HG03039 (cell line): ENCODE measurements around the gene HOXB13.

Experiments used
- ATAC-seq: cut with Tn5 transposase; IDR thresholded peaks from one replicate; pipeline ENCODE4 v1.9.1; 2021; ENCODE audit warnings: mild to moderate bottlenecking, moderate library complexity; ENCODE audit not compliant: unreplicated experiment

Gene HOXB13

DNA sequence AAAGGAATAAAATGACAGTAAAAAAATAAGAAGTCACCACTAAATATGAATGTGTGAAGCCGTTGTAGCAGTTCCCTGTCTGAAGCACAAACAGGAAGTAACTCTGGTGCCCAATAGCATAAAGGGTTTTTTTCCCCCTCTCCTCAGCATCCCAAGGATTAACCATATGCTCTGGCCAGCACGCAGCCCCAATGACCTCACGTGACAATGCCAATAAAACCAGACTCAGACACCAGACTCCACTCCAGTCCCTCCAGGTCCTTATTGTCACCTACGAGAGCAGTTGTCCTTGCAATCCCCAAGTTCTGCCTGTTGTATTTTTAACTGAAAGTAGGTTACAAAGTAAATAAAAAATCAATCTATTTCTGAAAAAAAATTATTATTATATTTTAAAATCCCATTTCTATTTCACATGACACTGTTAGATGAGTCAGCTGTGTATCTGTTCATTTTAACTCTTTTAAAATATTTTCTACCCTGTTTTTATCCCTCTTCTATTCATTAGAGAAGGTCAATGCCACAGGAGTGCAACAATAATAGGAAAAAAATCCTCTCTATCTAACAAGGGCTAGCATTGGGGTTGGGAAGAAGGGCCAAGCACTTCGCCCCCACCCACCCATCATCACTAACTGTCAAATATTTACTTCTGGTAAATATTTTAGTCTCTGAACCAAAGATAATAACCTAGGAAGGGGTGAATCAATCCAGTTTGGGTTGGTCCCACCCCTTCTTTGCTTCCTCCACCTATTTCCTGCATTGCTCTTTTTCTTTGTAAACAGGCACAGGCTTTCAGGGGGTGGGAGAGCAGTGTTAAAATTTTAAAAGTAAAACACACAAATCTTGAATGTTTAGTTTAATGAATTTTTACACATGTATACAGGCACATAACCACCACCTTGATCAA lies 12.8 kb downstream of the HOXB13 start:
- no peak for ATAC-seq

DNA sequence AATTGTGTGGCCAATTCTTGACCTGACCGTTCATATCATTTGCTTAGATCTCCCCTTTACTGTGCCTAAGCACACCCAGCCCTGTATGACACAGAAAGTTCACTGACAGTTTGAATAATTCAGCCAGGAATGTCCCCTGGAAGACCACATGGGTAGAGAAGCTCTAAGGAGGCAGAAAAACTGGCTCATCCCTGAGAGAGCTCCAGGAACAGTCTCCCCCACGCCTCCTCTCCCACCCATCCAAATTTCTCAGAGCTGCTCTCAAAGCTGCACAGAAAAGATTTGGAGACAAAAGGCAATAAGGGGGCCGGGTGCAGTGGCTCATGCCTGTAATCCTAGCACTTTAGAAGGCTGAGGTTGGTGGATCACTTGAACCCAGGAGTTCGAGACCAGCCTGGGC lies 17.4 kb downstream of the HOXB13 start:
- ATAC-seq: no peak

DNA sequence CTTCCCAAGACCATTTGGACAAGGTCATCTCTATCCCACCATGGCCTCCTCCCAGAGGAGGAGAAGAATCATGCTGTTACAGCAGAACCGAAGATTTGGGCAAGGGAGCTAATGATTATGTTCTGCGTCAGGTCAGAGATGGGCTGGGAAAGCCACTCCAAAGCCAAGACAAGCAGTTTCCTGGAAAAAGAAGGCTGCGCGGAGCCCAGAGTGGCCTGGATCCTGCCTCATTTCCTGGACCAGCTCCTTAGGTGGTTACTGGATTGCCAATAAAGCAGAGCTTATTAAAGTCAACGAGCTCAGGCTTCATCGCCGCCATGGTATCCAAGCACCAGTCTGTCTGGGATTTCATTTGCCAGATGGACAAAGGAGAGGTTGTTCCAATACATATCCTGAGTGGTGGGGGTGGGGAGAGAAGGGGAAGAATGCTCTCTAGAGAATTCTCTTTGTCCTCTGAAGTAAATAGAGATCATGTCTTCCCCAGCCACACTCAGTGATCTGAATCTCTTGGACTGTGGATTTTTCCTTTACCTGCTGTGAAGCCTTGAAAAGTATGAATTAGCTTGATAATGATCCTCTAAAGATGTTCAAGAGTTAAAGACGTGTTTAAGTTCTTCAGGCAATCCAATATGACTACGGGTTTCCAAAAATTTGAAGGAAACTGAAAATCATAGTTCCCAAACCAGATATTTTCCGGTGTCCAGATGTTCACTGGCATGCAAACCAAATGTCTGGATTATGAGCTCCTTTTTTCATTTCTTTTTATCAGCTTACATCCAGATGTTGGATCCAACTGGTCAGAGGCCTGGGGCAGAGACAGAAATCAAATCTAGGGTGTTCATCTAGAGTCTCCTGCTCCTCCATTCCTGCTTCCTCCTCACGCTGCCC lies 23.9 kb downstream of the HOXB13 start:
- ATAC-seq: no peak

DNA sequence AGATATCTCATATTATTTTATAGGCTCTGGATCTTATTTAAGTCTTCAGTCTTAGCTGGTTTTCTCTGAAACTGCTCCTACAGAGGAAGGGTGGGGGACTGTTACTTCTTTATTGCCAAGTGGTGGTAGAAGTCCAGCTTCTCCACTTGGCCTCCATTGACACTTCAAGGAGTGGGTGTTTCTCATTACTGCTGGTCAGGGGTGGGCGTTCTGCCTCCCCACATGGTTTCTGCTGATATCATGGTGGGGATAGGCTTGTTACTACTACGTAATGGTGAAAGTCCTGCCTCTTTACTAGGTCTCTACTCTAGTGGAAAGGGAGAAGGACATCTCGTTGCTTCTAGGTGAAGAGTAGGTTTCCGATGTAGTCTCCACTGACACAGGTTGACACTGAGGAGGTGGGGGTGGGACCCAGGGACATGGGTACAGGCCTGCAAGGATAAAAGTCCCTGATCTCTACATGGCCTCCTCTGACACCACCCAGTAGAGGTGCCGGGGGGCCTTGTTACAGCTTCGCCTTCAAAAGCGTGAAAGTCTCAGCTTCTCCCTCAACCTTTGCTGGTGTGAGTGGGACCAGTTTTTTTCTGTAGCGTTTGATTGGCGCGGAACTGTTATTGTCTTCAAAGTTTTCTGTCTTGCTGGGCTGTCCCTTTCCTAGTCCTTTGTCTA lies 26.6 kb downstream of the HOXB13 start:
- no peak for ATAC-seq

DNA sequence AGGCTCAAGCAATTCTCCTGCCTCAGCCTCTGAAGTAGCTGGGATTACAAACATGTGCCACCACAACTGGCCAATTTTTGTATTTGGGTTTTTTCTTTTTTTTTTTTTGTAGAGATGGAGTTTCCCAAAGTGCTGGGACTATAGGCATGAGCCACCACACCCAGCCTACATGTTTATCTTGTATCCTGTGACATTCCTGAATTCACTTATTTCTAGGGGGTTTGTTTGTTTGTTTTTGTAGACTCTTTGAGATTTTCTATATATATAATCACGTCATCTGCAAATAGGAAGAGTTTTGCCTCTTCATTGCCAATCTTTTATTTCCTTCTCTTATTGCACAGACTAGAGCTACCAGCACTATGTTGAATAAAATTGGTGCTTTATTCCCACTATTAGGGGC lies 35.4 kb downstream of the HOXB13 start:
- no peak for ATAC-seq

DNA sequence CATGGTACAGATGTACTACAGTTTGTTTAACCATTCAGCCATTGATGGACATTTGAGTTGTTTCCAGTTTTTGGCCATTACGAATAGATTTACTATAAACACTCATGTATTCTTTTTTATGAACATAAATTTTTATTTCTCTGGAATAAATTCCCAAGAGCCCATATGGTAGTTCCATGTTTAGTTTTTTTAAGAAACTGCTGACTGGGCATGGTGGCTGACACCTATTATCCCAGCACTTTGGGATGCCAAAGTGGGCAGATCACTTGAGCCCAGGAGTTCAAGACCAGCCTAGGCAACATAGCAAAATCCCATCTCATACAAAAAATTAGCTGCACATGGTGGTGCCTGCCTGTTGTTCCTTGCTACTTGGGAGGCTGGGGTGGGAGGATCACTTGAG lies 36.5 kb downstream of the HOXB13 start:
- ATAC-seq: no peak

DNA sequence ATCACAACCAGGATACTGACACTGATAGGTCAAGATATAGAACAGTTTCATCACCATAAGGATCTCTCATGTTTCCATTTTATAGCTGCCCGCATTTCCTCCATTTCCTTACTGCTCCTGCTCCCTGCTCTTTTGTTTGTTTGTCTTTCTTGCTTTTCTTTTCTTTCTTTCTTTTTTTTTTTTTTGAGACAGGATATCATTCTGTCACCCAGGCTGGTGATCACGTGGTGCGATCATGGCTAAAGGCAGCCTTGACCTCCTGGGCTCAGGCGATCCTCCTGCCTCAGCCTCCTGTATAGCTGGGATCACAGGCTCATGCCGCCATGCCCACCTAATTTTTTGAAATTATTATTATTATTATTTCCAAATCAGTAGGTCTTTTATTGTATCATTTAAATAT lies 37.9 kb downstream of the HOXB13 start:
- no peak for ATAC-seq

DNA sequence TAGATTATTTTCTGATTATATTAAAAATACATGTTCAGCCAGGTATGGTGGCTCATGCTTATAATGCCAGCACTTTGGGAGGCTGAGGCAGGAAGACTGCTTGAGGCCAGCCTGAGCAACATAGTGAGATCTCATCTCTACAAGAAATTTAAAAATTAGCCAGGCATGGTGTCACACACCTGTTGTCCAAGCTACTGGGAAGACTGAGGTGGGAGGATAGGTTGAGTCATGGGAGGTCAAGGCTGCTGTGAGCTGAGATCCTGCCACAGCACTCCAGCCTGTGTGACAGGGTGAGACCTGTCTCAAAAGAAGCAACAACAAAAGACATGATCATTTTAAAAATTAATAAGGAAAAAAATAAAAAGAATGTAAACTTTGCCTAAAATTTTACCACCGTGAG lies 46.9 kb downstream of the HOXB13 start:
- ATAC-seq: no peak

DNA sequence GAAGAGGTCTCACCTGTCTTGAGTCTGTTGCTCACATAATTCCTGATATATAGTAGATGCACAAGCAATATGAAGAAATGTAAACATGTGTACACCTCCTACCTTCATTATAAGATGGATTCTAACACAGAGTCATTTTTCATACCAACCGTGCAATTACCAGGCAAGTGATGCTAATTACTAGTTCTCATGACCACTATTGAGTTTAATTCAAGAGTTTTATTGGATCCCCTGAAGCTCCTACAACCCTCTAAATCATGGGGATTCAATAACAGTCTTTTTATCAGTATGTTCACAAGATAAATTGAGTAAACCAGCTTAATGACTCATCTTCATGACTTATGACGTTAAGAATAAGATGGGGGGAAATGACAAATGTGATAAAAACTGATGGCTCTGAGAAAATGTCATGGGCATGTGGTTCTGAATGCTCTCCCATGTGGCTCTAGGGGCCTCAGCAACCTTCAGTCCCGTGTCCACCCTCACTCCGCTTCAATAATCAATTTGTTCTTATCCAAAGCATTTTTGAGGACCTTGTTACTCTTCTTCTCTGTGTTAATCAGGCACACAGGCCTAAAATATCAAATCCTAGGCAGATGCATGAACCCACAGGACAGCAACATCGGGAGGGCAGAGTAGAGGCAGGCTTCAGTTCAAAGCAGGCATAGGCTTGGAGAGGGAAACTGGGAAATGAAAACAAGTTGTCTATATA lies 49.0 kb downstream of the HOXB13 start:
- no peak for ATAC-seq

DNA sequence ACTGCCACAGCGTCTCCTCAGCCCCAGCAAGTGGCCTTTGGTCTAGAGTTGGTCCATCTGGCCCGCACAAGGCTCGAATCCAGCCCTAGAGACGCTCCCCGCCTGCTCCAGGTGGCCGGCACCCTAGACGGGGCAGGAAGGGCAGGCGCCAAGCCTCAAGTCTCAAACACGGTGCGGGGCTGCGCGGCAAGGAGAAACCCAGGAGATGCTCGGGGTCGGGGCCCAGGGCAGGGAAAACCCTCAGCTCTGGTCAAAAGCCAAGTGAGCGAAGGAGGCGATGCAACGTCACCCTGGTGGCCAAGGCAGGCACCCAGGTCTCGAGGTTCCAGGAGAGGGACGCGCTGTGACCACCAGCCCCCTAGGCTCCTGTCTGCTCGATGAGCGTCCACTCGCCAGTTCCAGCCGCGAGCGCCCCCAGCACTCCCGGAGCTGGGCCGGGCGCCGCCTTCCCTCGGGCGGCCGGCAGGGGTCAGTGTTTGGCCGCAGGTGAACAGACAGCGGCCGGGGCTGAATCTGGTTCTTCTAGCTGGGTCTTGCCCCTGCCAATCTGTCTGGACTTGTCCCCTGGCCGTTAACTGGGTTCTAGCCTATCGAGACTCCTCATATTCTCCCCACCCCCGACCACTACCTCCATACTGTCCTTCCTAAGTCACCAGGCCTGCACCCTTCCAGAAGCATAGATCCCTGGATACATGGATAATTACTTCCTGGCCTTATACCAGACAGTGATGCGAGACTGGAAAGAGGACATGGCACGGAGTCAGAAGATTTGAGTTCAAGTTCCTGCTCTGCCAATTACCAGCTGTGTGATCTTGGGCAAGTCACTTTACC lies 50.2 kb downstream of the HOXB13 start:
- no peak for ATAC-seq

DNA sequence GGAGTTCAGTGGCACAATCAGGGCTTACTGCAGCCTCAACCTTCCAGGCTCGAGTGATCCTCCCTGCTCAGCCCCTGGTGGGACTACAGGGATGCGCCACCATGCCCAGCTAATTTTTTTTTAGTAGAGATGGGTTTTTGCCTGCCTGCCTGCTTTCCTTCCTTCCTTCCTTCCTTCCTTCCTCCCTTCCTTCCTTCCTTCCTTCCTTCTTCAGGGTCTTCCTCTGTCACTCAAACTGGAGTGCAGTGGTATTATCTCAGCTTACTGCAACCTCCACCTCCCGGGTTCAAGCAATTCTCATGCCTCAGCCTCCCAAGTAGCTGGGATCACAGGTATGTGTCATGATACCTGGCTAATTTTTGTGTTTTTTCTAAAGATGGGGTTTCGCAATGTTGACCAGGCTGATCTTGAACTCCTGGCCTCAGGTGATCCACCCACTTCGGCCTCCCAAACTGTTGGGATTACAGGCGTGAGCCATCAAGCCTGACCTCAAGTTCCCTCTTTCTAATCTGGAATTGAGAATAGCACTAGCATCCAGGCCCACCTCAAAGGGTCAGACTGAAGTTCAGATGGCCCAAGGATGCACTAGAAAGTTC lies 51.5 kb downstream of the HOXB13 start:
- ATAC-seq: no peak
